CD4-positive, alpha-beta T cell (primary cell): ENCODE data around the gene RAB7A. TPM values are rescaled to one million over a fixed set of nuclear protein-coding genes. Genes with fewer than 3 reads are reported as not detected.

Experiments used
- ATAC-seq: fragments of 200-7000 bp; cut with Tn5 transposase; one replicate; pipeline ENCODE4 v1.10.0; 2022; ENCODE audit warnings: mild to moderate bottlenecking; ENCODE audit not compliant: poor library complexity
- CTCF ChIA-PET: fragments of 350-600 bp; sonication (Branson Sonifier 250); formaldehyde crosslinking; loops from one replicate; lab custom pipeline; 2021; ENCODE audit warnings: antibody characterized with exemption, inconsistent platforms; lab: Charles Lee
- POLR2A ChIA-PET: fragments of 350-600 bp; sonication (Branson Sonifier 250); formaldehyde crosslinking; loops from one replicate; lab custom pipeline; 2021; ENCODE audit warnings: antibody characterized with exemption, inconsistent platforms; lab: Charles Lee
- DNase-seq, 14 experiments: peaks; one replicate each; pipeline ENCODE4 v3.0.0-alpha.2; 2013 to 2020; ENCODE audit warnings: mixed read lengths in 2 of 14
- H3K27ac ChIP-seq, 2 donors: one replicate each; pipeline versions ENCODE4 v1.5.1 to v1.7.0; 2013; ENCODE audit warnings: low read length in 2 of 2, low read depth in 1 of 2, mild to moderate bottlenecking in 1 of 2
- H3K27me3 ChIP-seq, 2 experiments: 1 replicate in 1 of 2; 2 replicates in 1 of 2; pipeline versions ENCODE4 v1.6.1 to v1.7.0; 2013; ENCODE audit warnings: low read length in 2 of 2, control low read depth in 1 of 2, mild to moderate bottlenecking in 1 of 2, moderate library complexity in 1 of 2; ENCODE audit not compliant: insufficient read depth in 2 of 2, control insufficient read depth in 1 of 2
- H3K36me3 ChIP-seq: one replicate; pipeline ENCODE4 v1.6.1; 2013; ENCODE audit warnings: low read length, control low read depth; ENCODE audit not compliant: insufficient read depth
- H3K4me1 ChIP-seq: one replicate; pipeline ENCODE4 v1.6.1; 2013; ENCODE audit warnings: low read length, control low read depth; ENCODE audit not compliant: insufficient read depth
- H3K4me3 ChIP-seq: one replicate; pipeline ENCODE4 v1.5.1; 2013; ENCODE audit warnings: mild to moderate bottlenecking, low read length, moderate library complexity
- H3K9me3 ChIP-seq, 2 experiments: 1 replicate in 1 of 2; 2 replicates in 1 of 2; pipeline versions ENCODE4 v1.6.1 to v1.7.0; 2013; ENCODE audit warnings: low read length in 2 of 2, mild to moderate bottlenecking in 2 of 2, control low read depth in 1 of 2, moderate library complexity in 1 of 2; ENCODE audit not compliant: control insufficient read depth in 1 of 2, insufficient read depth in 1 of 2
- H3K27ac Mint-ChIP-seq: one replicate; pipeline ENCODE4 v1.8.0; 2020; ENCODE audit warnings: mixed read lengths
- H3K27me3 Mint-ChIP-seq: one replicate; pipeline ENCODE4 v1.8.0; 2021; ENCODE audit warnings: mixed read lengths
- H3K36me3 Mint-ChIP-seq: one replicate; pipeline ENCODE4 v1.8.0; 2021; ENCODE audit warnings: low read depth, mixed read lengths
- H3K4me1 Mint-ChIP-seq: one replicate; pipeline ENCODE4 v1.8.0; 2021; ENCODE audit warnings: low read depth, mixed read lengths
- H3K4me3 Mint-ChIP-seq: one replicate; pipeline ENCODE4 v1.8.0; 2020; ENCODE audit warnings: mild to moderate bottlenecking, mixed read lengths
- H3K9me3 Mint-ChIP-seq: one replicate; pipeline ENCODE4 v1.8.0; 2020; ENCODE audit warnings: mixed read lengths
- CTCF ChIP-seq: fragments of 200-600 bp; IDR thresholded peaks from one replicate; pipeline ENCODE4 v1.8.0; 2022; ENCODE audit warnings: antibody characterized with exemption, mild to moderate bottlenecking
- intact Hi-C, 2 experiments: fragments of 100-400 bp; cut with DNase I in 1 of 2; cut with micrococcal nuclease in 1 of 2; formaldehyde crosslinking; loops; one replicate each; pipeline versions ENCODE4 v1.15.1 to v1.9.0; 2023 to 2025; cut with DNase I, micrococcal nuclease
- total RNA-seq, 174 experiments: library from RNA in 2 of 174; stranded (reverse) in 2 of 174; gene quantifications; one replicate each; pipeline ENCODE4 v1.2.3 and lab custom pipeline; 2021 to 2026

Gene RAB7A
- total RNA-seq, 2 experiments from 2014 or later: 113 to 121 TPM

- intact Hi-C loops: loop anchor here in 1 of 2 experiments (1.0 kb wide), 1 partner anchor 123 kb away; no protein-coding TSS in a partner anchor
- no peak for TF ChIP-seq CTCF
- peak overlapping the region; percentile 96 for H3K27ac Mint-ChIP-seq
- Histone ChIP-seq H3K27ac (peak overlapping the region; percentile 86 to 87), H3K4me3 (peak overlapping the region; percentile 44), H3K27me3 (no peaks in the 10 kb centered on the region), H3K4me1 (peaks cover 50% of the 10 kb centered on the region), H3K36me3 (peaks cover 39% of the 10 kb centered on the region), H3K9me3 (no peaks in the 10 kb centered on the region)
- peak; percentile 92 for ATAC-seq
- peaks cover 81% of the 10 kb centered on the region for H3K4me1 Mint-ChIP-seq
- peak overlapping the region; percentile 75 for H3K4me3 Mint-ChIP-seq
- H3K9me3 Mint-ChIP-seq: no peaks in the 10 kb centered on the region
- ChIA-PET POLR2A (interaction anchor here (0.6 to 3.7 kb wide), 22 partner anchors 9 to 512 kb away, joined by 3 to 56 read pairs (median 6); partner anchors contain the start of genes ACAD9, RAB43, RAB7A and RPN1), CTCF (interaction anchor here (1.0 to 2.6 kb wide), 5 partner anchors 9 to 186 kb away, joined by 3 to 28 read pairs (median 9); no protein-coding TSS in a partner anchor)
- peak in 11 of 14 experiments; percentile 26 to 93 (median 44) for DNase-seq
- H3K36me3 Mint-ChIP-seq: peaks cover 67% of the 10 kb centered on the region
- no peaks in the 10 kb centered on the region for H3K27me3 Mint-ChIP-seq
Measured at GRCh38 chr3:128804017-128804810, 78.2 kb downstream of the RAB7A start.

- Mint-ChIP-seq H3K36me3 (peaks cover 67% of the 10 kb centered on the region), H3K4me1 (peaks cover 75% of the 10 kb centered on the region), H3K4me3 (peak overlapping the region; percentile 75), H3K27ac (peak overlapping the region; percentile 96), H3K27me3 (no peaks in the 10 kb centered on the region), H3K9me3 (no peaks in the 10 kb centered on the region)
- H3K27me3 ChIP-seq: no peaks in the 10 kb centered on the region
- H3K36me3 ChIP-seq: peaks cover 39% of the 10 kb centered on the region
- peaks cover 47% of the 10 kb centered on the region for H3K4me1 ChIP-seq
- CTCF ChIA-PET: interaction anchor here (1.0 to 2.6 kb wide), 5 partner anchors 9 to 187 kb away, joined by 3 to 28 read pairs (median 9); no protein-coding TSS in a partner anchor
- POLR2A ChIA-PET: interaction anchor here (0.9 to 3.7 kb wide), 18 partner anchors 10 to 317 kb away, joined by 3 to 56 read pairs (median 6); partner anchors contain the start of genes ACAD9, RAB43, RAB7A and RPN1
- ATAC-seq (no peak), DNase-seq (peak in 1 of 14 experiments; percentile 30)
- no peak for TF ChIP-seq CTCF
- H3K4me3 ChIP-seq: peak overlapping the region; percentile 44
- no peaks in the 10 kb centered on the region for H3K9me3 ChIP-seq
- intact Hi-C loops: loop anchor here in 1 of 2 experiments (1.0 kb wide), 1 partner anchor 123 kb away; no protein-coding TSS in a partner anchor
- peak overlapping the region; percentile 86 to 87 for H3K27ac ChIP-seq
Measured at GRCh38 chr3:128804811-128805155, 78.8 kb downstream of the RAB7A start.

GRCh38 chr3:128805772-128806171 is 79.8 kb downstream of the RAB7A start:
- DNase-seq (peak in 2 of 14 experiments; percentile 59 to 68), ATAC-seq (no peak)
- CTCF ChIA-PET: no interaction called here
- intact Hi-C loops: no loop called here
- Mint-ChIP-seq H3K4me3 (peak overlapping the region; percentile 21), H3K36me3 (peaks cover 67% of the 10 kb centered on the region), H3K9me3 (no peaks in the 10 kb centered on the region), H3K27me3 (no peaks in the 10 kb centered on the region), H3K4me1 (peaks cover 66% of the 10 kb centered on the region), H3K27ac (peak overlapping the region; percentile 96)
- POLR2A ChIA-PET: interaction anchor here (0.8 to 3.7 kb wide), 3 partner anchors 16 to 189 kb away, joined by 3 to 56 read pairs (median 42); no protein-coding TSS in a partner anchor
- peak overlapping the region; percentile 86 to 87 for H3K27ac ChIP-seq
- no peak overlapping the region for H3K4me3 ChIP-seq
- H3K4me1 ChIP-seq: peaks cover 39% of the 10 kb centered on the region
- H3K36me3 ChIP-seq: peaks cover 45% of the 10 kb centered on the region
- no peak for TF ChIP-seq CTCF
- H3K27me3 ChIP-seq: no peaks in the 10 kb centered on the region
- no peaks in the 10 kb centered on the region for H3K9me3 ChIP-seq
